Measurements from ENCODE around the gene ARHGEF17. TPM values are rescaled to one million over a fixed set of nuclear protein-coding genes. Genes with fewer than 3 reads are reported as not detected.
"Not testable (repeated sequence)": the region's sequence is repeated elsewhere in the genome, so short reads cannot be mapped to it uniquely, and the experiment has no call there.

ARHGEF17 gene
- total RNA-seq, 4 donors from 2014 or later: 82.8 to 196 (median 122) TPM

GRCh38 chr11:73270016-73270854 lies 37.8 kb upstream of the ARHGEF17 start:
- no peak for TF ChIP-seq POLR2AphosphoS5 (IDR thresholded peaks at IDR 0.05)
- Histone ChIP-seq H3K4me1 (peaks cover 0 to 32% (median 12%) of the 10 kb centered on the region in 4 donors), H3K27me3 (peaks cover 0 to 30% (median 0%) of the 10 kb centered on the region in 4 donors), H3K4me3 (no peak overlapping the region), H3K9me3 (no peaks in the 10 kb centered on the region), H3K27ac (replicated peaks in 1 of 4) (no peak overlapping the region), H3K36me3 (no peaks in the 10 kb centered on the region)
- 95% methylated on average over 6 of the region's 7 CpGs for WGBS
- DNase-seq (ENCODE audit: extremely low spot score): no peak
- intact Hi-C loops (cut with DNase I): no loop called here

DNA sequence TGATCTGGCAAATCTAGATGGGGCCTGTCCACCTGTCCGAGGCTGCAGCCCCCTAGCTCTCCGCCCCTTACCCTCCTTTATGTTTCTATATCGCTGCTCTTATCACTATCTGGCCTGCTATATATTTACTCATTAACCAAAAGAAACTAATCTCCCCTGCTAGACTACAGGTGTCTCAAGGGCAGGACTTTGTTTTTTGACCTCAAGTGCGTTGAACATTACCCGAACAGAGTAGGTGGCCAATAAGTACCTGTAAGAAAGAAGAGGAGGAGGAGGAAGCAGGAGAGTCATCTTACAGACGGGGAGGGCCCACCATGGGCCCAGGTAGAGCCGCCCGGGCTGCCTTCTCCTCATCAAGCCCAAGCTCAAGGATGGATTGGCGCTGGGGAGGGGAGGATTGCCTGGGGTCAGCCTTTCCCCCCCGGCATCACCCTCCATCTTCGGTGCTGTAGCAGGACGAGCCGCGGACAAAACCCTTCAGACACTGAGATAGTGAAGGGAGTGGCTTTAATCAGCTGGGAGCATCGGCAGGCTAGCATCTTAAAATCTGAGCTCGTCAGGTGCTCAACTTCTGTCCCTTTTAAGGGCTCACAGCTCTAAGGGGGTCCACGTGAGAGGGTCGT lies 37.1 kb upstream of the ARHGEF17 start:
- Histone ChIP-seq H3K4me1 (peaks cover 0 to 27% (median 12%) of the 10 kb centered on the region in 4 donors), H3K9me3 (no peaks in the 10 kb centered on the region), H3K27ac (replicated peaks in 1 of 4) (no peak overlapping the region), H3K4me3 (no peak overlapping the region), H3K27me3 (peaks cover 0 to 25% (median 0%) of the 10 kb centered on the region in 4 donors), H3K36me3 (no peaks in the 10 kb centered on the region)
- DNase-seq (ENCODE audit: extremely low spot score): no peak
- 93% methylated on average over 18 of the region's 18 CpGs for WGBS
- intact Hi-C loops (cut with DNase I): no loop called here
- no peak for TF ChIP-seq POLR2A (IDR thresholded peaks at IDR 0.05; ENCODE audit: low read depth)

GRCh38 chr11:73271478-73271865 lies 36.6 kb upstream of the ARHGEF17 start:
- intact Hi-C loops (cut with DNase I); DNase-seq (ENCODE audit: extremely low spot score); H3K4me3 ChIP-seq; H3K36me3 ChIP-seq; H3K27ac ChIP-seq (replicated peaks in 1 of 4); H3K9me3 ChIP-seq: not testable (repeated sequence)
- peaks cover 0 to 22% (median 12%) of the 10 kb centered on the region in 4 donors for H3K4me1 ChIP-seq
- H3K27me3 ChIP-seq: peaks cover 0 to 25% (median 0%) of the 10 kb centered on the region in 4 donors
- WGBS: 90% methylated on average over 10 of the region's 10 CpGs

DNA sequence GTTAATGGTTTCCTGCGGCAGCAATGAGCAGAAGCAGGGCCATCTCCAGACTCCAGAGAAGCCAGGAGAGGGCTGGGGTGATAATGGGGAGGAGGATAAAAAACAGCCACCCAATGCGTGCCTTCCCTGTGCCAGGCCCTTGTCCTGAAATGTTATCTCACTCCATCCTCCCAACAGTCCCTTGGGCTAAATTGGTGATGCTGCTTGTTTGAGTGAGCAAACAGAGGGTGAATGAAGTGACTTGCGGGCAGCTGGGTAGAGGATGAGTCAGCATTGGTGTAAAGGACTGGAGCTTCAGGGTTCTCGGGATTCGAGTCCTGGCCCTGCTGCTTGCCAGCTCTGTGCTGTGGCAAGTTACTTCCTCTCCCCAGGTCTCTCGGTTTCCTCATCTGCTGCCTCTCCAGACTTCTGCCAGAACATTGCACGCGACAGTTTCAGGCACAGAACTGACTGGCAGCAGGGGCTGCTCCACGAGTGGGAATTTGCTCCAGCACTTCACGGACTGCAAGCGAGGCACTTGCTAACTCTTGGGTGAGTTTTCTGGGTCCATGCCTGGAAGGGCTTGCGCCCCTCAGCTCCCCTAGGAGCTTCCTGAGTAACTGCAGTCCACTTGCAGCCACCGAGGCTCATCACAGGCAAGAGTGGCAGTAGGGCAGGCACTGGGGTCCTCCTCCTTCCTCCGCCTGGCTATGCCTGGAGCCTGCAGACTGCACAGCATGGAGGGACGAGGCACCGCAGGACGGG lies 36.0 kb upstream of the ARHGEF17 start, which contains the start of gene P2RY6:
Gene P2RY6 (plus strand): TSS at position 403 of the 744 bp plus-strand sequence. CDS start 24,181 bp downstream, outside the sequence.
- DNase-seq (ENCODE audit: extremely low spot score): no peak
- Histone ChIP-seq H3K27me3 (peaks cover 0 to 23% (median 0%) of the 10 kb centered on the region in 4 donors), H3K27ac (replicated peaks in 1 of 4) (no peak within 1 kb of the TSS), H3K4me3 (peak within 1 kb of the TSS in 3 of 4 donors; percentile 9 to 34 (median 11)), H3K9me3 (no peaks in the 10 kb centered on the region), H3K36me3 (no peaks in the 10 kb centered on the region), H3K4me1 (peaks cover 0 to 19% (median 12%) of the 10 kb centered on the region in 4 donors)
- TF ChIP-seq EP300 (IDR thresholded peaks at IDR 0.05) (no peak), POLR2AphosphoS5 (IDR thresholded peaks at IDR 0.05) (peak in 1 of 2 donors; percentile 28), POLR2A (IDR thresholded peaks at IDR 0.05; ENCODE audit: low read depth) (peak; percentile 21)
- TF ChIP-seq, protein P1, sequence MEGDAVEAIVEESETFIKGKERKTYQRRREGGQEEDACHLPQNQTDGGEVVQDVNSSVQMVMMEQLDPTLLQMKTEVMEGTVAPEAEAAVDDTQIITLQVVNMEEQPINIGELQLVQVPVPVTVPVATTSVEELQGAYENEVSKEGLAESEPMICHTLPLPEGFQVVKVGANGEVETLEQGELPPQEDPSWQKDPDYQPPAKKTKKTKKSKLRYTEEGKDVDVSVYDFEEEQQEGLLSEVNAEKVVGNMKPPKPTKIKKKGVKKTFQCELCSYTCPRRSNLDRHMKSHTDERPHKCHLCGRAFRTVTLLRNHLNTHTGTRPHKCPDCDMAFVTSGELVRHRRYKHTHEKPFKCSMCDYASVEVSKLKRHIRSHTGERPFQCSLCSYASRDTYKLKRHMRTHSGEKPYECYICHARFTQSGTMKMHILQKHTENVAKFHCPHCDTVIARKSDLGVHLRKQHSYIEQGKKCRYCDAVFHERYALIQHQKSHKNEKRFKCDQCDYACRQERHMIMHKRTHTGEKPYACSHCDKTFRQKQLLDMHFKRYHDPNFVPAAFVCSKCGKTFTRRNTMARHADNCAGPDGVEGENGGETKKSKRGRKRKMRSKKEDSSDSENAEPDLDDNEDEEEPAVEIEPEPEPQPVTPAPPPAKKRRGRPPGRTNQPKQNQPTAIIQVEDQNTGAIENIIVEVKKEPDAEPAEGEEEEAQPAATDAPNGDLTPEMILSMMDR (IDR thresholded peaks at IDR 0.05): no peak
- 72% methylated on average over 17 of the region's 17 CpGs for WGBS
- intact Hi-C loops (cut with DNase I): no loop called here

- intact Hi-C loops (cut with DNase I): no loop called here
- peak overlapping the region in 3 of 4 donors; percentile 9 to 34 (median 11) for H3K4me3 ChIP-seq
- 91% methylated on average over 7 of the region's 7 CpGs for WGBS
- peaks cover 0 to 19% (median 12%) of the 10 kb centered on the region in 4 donors for H3K4me1 ChIP-seq
- H3K27ac ChIP-seq (replicated peaks in 1 of 4): no peak overlapping the region
- peaks cover 0 to 19% (median 0%) of the 10 kb centered on the region in 4 donors for H3K27me3 ChIP-seq
- DNase-seq (ENCODE audit: extremely low spot score): no peak
- no peaks in the 10 kb centered on the region for H3K9me3 ChIP-seq
- no peaks in the 10 kb centered on the region for H3K36me3 ChIP-seq
- TF ChIP-seq, protein P1 (IDR thresholded peaks at IDR 0.05): no peak
- TF ChIP-seq POLR2AphosphoS5 (IDR thresholded peaks at IDR 0.05) (no peak), EP300 (IDR thresholded peaks at IDR 0.05) (no peak), POLR2A (IDR thresholded peaks at IDR 0.05; ENCODE audit: low read depth) (no peak)
Observed at GRCh38 chr11:73272680-73273038, 35.4 kb upstream of the ARHGEF17 start.

Measured in esophagus muscularis mucosa (tissue), 4 donors.